Testis (tissue), 3 donors: Measurements from ENCODE around the gene CARD10. TPM values are rescaled to one million over a fixed set of nuclear protein-coding genes. Genes with fewer than 3 reads are reported as not detected.
"Not testable (repeated sequence)": the region's sequence is repeated elsewhere in the genome, so short reads cannot be mapped to it uniquely, and the experiment has no call there.

Experiments
- DNase-seq: peaks from one replicate; pipeline ENCODE4 v3.0.0-alpha.2; 2019
- H3K27ac ChIP-seq, 2 donors: fragments of 200-600 bp; sonication (generic); one replicate each; pipeline ENCODE4 v1.5.1; 2019
- H3K27me3 ChIP-seq: fragments of 200-600 bp; sonication (generic); one replicate; pipeline ENCODE4 v1.5.1; 2019
- H3K36me3 ChIP-seq: fragments of 200-600 bp; sonication (generic); one replicate; pipeline ENCODE4 v1.5.1; 2017; ENCODE audit warnings: low read depth; ENCODE audit errors: missing control alignments
- H3K4me1 ChIP-seq: fragments of 200-600 bp; sonication (generic); one replicate; pipeline ENCODE4 v1.5.1; 2019
- H3K4me3 ChIP-seq, 2 donors: fragments of 200-600 bp; sonication (generic); one replicate each; pipeline ENCODE4 v1.5.1; 2017 to 2019
- H3K9me3 ChIP-seq: fragments of 200-600 bp; sonication (generic); one replicate; pipeline ENCODE4 v1.5.1; 2017
- CTCF ChIP-seq, 3 experiments: fragments of 450-650 bp in 2 of 3; fragments of 200-600 bp in 1 of 3; sonication (generic) in 1 of 3; IDR thresholded peaks; one replicate each; pipeline ENCODE4 v1.5.1; 2016 to 2019; ENCODE audit warnings: antibody characterized with exemption in 3 of 3, mild to moderate bottlenecking in 2 of 3, moderate library complexity in 1 of 3
- POLR2A ChIP-seq: fragments of 450-650 bp; IDR thresholded peaks from one replicate; pipeline ENCODE4 v1.6.1; 2017; ENCODE audit warnings: antibody characterized with exemption, mild to moderate bottlenecking, moderate library complexity
- WGBS, 2 donors: methylation state at CpG; one replicate each; pipeline ENCODE4 v1.1.5; 2018; 5-methylcytosine and 5-hydroxymethylcytosine counted together
- intact Hi-C: fragments of 100-400 bp; cut with DNase I; formaldehyde crosslinking; loops from one replicate; pipeline ENCODE4 v1.15.1; 2023; ENCODE audit warnings: low total_unique reads
- polyA plus RNA-seq: library from polyadenylated mRNA; stranded (reverse); fragments of 350-450 nt; fragmentation: Illumina TruSeq; extraction: RNeasy Lipid Tissue Mini Kit (QIAGEN cat#74804); gene quantifications from one replicate; pipeline ENCODE4 v1.2.3, GENCODE V29; 2014; ENCODE audit warnings: low read depth, low replicate concordance; ENCODE audit not compliant: insufficient read depth
- total RNA-seq, 2 donors: library from RNA; depleted of rRNA; stranded (reverse); fragments of >200 nt; gene quantifications; one replicate each; pipeline ENCODE4 v1.2.3, GENCODE V29; 2016

Gene CARD10
- total and polyA plus RNA-seq, 3 donors from 2014 or later: 42.6 to 113 (median 89.8) TPM

- Histone ChIP-seq H3K9me3 (no peaks in the 10 kb centered on the region), H3K27ac (peak overlapping the region; percentile 80 to 88), H3K36me3 (no peaks in the 10 kb centered on the region), H3K27me3 (no peaks in the 10 kb centered on the region), H3K4me1 (peaks cover 35% of the 10 kb centered on the region), H3K4me3 (no peak overlapping the region)
- TF ChIP-seq POLR2A (no peak), CTCF (IDR thresholded peaks at IDR 0.05) (peak; percentile 39 to 56 (median 46))
- WGBS, 2 donors: 52 to 63% methylated on average over 11 of the region's 11 CpGs
- intact Hi-C loops: no loop called here
- DNase-seq: peak; percentile 73
Measured at GRCh38 chr22:37544955-37545702, 25.9 kb upstream of the CARD10 start.

DNA sequence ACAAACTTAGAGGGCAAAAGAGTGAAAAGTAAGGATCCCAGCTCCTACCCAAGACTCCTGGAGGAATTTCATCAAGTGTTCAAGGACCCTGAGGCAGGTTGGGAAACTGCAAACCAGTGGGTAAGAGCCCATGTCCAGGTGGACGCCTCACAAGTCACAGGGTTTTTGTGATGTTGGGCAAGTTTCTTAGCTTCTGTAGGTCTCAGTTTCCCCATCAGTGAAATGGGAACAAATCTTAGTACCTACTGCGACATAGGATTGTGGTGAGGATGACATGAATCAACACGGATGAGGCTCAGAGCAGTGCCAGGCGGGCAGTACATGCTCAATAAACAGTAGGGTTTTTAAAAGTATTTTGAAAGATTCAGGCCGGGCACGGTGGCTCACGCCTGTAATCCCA is 23.7 kb upstream of the CARD10 start:
- Histone ChIP-seq H3K4me1 (peaks cover 29% of the 10 kb centered on the region), H3K9me3 (no peaks in the 10 kb centered on the region), H3K4me3 (no peak overlapping the region), H3K27me3 (no peaks in the 10 kb centered on the region), H3K27ac (no peak overlapping the region), H3K36me3 (no peaks in the 10 kb centered on the region)
- no peak for TF ChIP-seq POLR2A
- TF ChIP-seq CTCF (IDR thresholded peaks at IDR 0.05): no peak
- 95 to 96% methylated on average over 7 of the region's 7 CpGs for WGBS, 2 donors
- DNase-seq: no peak
- intact Hi-C loops: no loop called here

DNA sequence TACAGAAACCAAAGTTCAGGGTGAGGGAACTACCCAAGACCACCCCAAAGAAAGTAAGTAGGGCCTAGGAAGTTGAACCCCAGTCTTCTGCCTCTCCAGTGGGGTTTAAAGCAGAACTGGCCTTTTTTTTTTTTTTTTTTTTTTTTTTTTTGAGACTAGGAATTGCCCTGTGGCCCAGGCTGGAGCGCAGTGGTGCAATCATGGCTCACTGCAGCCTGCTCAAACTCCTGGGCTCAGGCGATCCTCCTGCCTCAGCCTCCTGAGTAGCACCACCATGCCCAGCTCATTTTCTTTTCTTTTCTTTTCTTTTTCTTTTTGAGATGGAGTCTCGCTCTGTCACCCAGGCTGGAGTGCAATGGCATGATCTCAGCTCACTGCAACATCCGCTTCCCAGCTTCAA is 23.2 kb upstream of the CARD10 start:
- WGBS, 2 donors: 94 to 97% methylated on average over 4 of the region's 4 CpGs
- H3K27me3 ChIP-seq, H3K36me3 ChIP-seq, H3K27ac ChIP-seq, DNase-seq, H3K9me3 ChIP-seq, H3K4me3 ChIP-seq, intact Hi-C loops: not testable (repeated sequence)
- H3K4me1 ChIP-seq: peaks cover 26% of the 10 kb centered on the region

DNA sequence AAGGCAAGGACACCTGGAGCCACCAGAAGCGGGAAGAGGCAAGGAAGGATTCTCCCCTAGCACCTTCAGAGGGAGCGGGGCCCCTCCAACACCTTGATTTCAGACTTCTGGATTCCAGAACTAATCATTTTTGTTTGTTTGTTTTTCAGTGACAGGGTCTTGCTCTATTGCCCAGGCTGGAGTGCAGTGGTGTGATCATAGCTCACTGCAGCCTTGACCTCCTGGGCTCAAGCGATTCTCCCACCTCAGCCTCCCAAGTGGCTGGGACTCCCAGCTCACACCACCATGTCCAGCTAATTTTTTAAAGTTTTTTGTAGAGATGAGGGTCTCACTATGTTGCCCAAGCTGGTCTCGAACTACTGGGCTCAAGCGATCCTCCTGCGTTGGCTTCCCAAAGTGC is 20.6 kb upstream of the CARD10 start:
- H3K27me3 ChIP-seq, intact Hi-C loops, H3K36me3 ChIP-seq, H3K27ac ChIP-seq, H3K4me3 ChIP-seq, H3K4me1 ChIP-seq, DNase-seq, H3K9me3 ChIP-seq: not testable (repeated sequence)
- WGBS, 2 donors: 88 to 92% methylated on average over 6 of the region's 6 CpGs

- Histone ChIP-seq H3K4me1 (peaks cover 3% of the 10 kb centered on the region), H3K36me3 (no peaks in the 10 kb centered on the region), H3K9me3 (no peaks in the 10 kb centered on the region), H3K27ac (no peak overlapping the region), H3K27me3 (no peaks in the 10 kb centered on the region), H3K4me3 (no peak overlapping the region)
- intact Hi-C loops: no loop called here
- DNase-seq: peak; percentile 95
- TF ChIP-seq CTCF (IDR thresholded peaks at IDR 0.05): peak; percentile 87 to 98 (median 98)
- no peak for TF ChIP-seq POLR2A
- WGBS, 2 donors: 32 to 43% methylated on average over 20 of the region's 20 CpGs
Measured at GRCh38 chr22:37538590-37539357, 19.6 kb upstream of the CARD10 start.
